ENCODE data around the gene ATP2B2.

ATP2B2 gene

GRCh38 chr3:10510743-10511432 is 5.5 kb upstream of the ATP2B2 start:
- no peak for DNase-seq (ENCODE audit: low spot score)

GRCh38 chr3:10510086-10510742 is 4.8 kb upstream of the ATP2B2 start:
- no peak for DNase-seq (ENCODE audit: low spot score)

GRCh38 chr3:10509325-10509724 is 3.9 kb upstream of the ATP2B2 start:
- no peak for DNase-seq (ENCODE audit: low spot score)

- DNase-seq (ENCODE audit: low spot score), result no peak
Measured at GRCh38 chr3:10508619-10509260, 3.4 kb upstream of the ATP2B2 start.

GRCh38 chr3:10508235-10508618 is 2.8 kb upstream of the ATP2B2 start:
- no peak for DNase-seq (ENCODE audit: low spot score)

- DNase-seq (ENCODE audit: low spot score), result no peak
Measured at GRCh38 chr3:10507331-10507730, 1.9 kb upstream of the ATP2B2 start.

GRCh38 chr3:10506696-10507095 is 1.3 kb upstream of the ATP2B2 start:
- DNase-seq (ENCODE audit: low spot score), result no peak

GRCh38 chr3:10505791-10506585 is 602 bp upstream of the ATP2B2 start:
- DNase-seq (ENCODE audit: low spot score), result no peak

- DNase-seq (ENCODE audit: low spot score), result no peak
Measured at GRCh38 chr3:10504171-10505049, 976 bp downstream of the ATP2B2 start.

- no peak for DNase-seq (ENCODE audit: low spot score)
Measured at GRCh38 chr3:10503217-10503796, 2.1 kb downstream of the ATP2B2 start.

- no peak for DNase-seq (ENCODE audit: low spot score)
Measured at GRCh38 chr3:10502185-10502880, 3.1 kb downstream of the ATP2B2 start.

GRCh38 chr3:10501664-10502052 is 3.7 kb downstream of the ATP2B2 start:
- DNase-seq (ENCODE audit: low spot score), result no peak

GRCh38 chr3:10500717-10501663 is 4.4 kb downstream of the ATP2B2 start:
- no peak for DNase-seq (ENCODE audit: low spot score)

GRCh38 chr3:10498271-10498670 is 7.1 kb downstream of the ATP2B2 start:
- DNase-seq (ENCODE audit: low spot score), result no peak

- DNase-seq (ENCODE audit: low spot score), result no peak
Measured at GRCh38 chr3:10497439-10497838, 7.9 kb downstream of the ATP2B2 start.

- no peak for DNase-seq (ENCODE audit: low spot score)
Measured at GRCh38 chr3:10496121-10496863, 9.1 kb downstream of the ATP2B2 start.

GRCh38 chr3:10495614-10496013 is 9.8 kb downstream of the ATP2B2 start:
- no peak for DNase-seq (ENCODE audit: low spot score)

- DNase-seq (ENCODE audit: low spot score), result peak; percentile 22
Measured at GRCh38 chr3:10495003-10495402, 10.4 kb downstream of the ATP2B2 start.

- DNase-seq (ENCODE audit: low spot score), result no peak
Measured at GRCh38 chr3:10494180-10494579, 11.2 kb downstream of the ATP2B2 start.
